HepG2 (cell line): ENCODE measurements around the gene ZNF324B. TPM values are rescaled to one million over a fixed set of nuclear protein-coding genes. Genes with fewer than 3 reads are reported as not detected.
A peak's percentile ranks its signal among the peaks of the same experiment; 100 is the strongest.

Source experiments
- FOXJ3 ChIP-seq: sonication (generic); formaldehyde crosslinking; IDR thresholded peaks from 2 replicates; pipeline ENCODE4 v1.4.0; 2020; ENCODE audit warnings: missing genetic modification reagents, mild to moderate bottlenecking, borderline replicate concordance
- GTF2F1 ChIP-seq: fragments of 150-350 bp; IDR thresholded peaks from 2 replicates; pipeline ENCODE4 v1.6.1; 2014; ENCODE audit warnings: low read length
- HDAC2 ChIP-seq: sonication (generic); formaldehyde crosslinking; IDR thresholded peaks from 2 replicates; pipeline ENCODE4 v1.4.0; 2020; ENCODE audit warnings: missing genetic modification reagents
- HHEX ChIP-seq: IDR thresholded peaks from 2 replicates; pipeline ENCODE4 v1.6.1; 2016; ENCODE audit warnings: control low read depth
- JARID2 ChIP-seq: sonication (generic); formaldehyde crosslinking; IDR thresholded peaks from 2 replicates; pipeline ENCODE4 v1.8.1; 2023; ENCODE audit warnings: missing genetic modification reagents, inconsistent platforms; ENCODE audit not compliant: insufficient replicate concordance
- KLF9 ChIP-seq: IDR thresholded peaks from 2 replicates; pipeline ENCODE4 v1.6.1; 2016; ENCODE audit warnings: low read depth
- KMT2B ChIP-seq: IDR thresholded peaks from 2 replicates; pipeline ENCODE4 v1.6.1; 2016; ENCODE audit warnings: missing genetic modification reagents, missing compliant biosample characterization
- RAD21 ChIP-seq: fragments of 450-650 bp; formaldehyde crosslinking; IDR thresholded peaks from 2 replicates; pipeline ENCODE4 v1.5.0; 2020; ENCODE audit warnings: mild to moderate bottlenecking
- SALL1 ChIP-seq: sonication (generic); formaldehyde crosslinking; IDR thresholded peaks from 2 replicates; pipeline ENCODE4 v1.8.0; 2022; ENCODE audit warnings: mild to moderate bottlenecking, missing genetic modification reagents
- SOX13 ChIP-seq, 3 experiments: fragments of 450-650 bp in 1 of 3; sonication (generic) in 1 of 3; formaldehyde crosslinking in 1 of 3; IDR thresholded peaks in 2 of 3; conservative IDR thresholded peaks in 1 of 3; 2 replicates each; pipeline versions ENCODE4 v1.5.0 to v1.6.1; 2016 to 2020; ENCODE audit warnings: antibody characterized with exemption in 1 of 3, mild to moderate bottlenecking in 1 of 3, missing compliant biosample characterization in 1 of 3, missing genetic modification reagents in 1 of 3, moderate library complexity in 1 of 3
- ZBTB21 ChIP-seq: sonication (generic); formaldehyde crosslinking; IDR thresholded peaks from 2 replicates; pipeline ENCODE4 v1.4.0; 2020; ENCODE audit warnings: missing genetic modification reagents
- ZBTB7B ChIP-seq: sonication (generic); formaldehyde crosslinking; IDR thresholded peaks from 2 replicates; pipeline ENCODE4 v1.4.0; 2020; ENCODE audit warnings: missing genetic modification reagents
- ZC3H13 ChIP-seq: sonication (generic); formaldehyde crosslinking; IDR thresholded peaks from 2 replicates; pipeline ENCODE4 v1.8.1; 2023; ENCODE audit warnings: mild to moderate bottlenecking, missing genetic modification reagents, moderate library complexity
- ZC3H4 ChIP-seq: sonication (generic); formaldehyde crosslinking; IDR thresholded peaks from 2 replicates; pipeline ENCODE4 v1.4.0; 2020; ENCODE audit warnings: missing genetic modification reagents, borderline replicate concordance
- ZNF121 ChIP-seq: sonication (generic); formaldehyde crosslinking; IDR thresholded peaks from 2 replicates; pipeline ENCODE4 v1.5.0; 2020; ENCODE audit warnings: mild to moderate bottlenecking, missing genetic modification reagents
- ZNF180 ChIP-seq: sonication (generic); formaldehyde crosslinking; IDR thresholded peaks from 2 replicates; pipeline ENCODE4 v1.4.0; 2020; ENCODE audit warnings: low read depth, missing genetic modification reagents, borderline replicate concordance
- ZNF282 ChIP-seq: fragments of 450-650 bp; IDR thresholded peaks from 2 replicates; pipeline ENCODE4 v1.6.1; 2018; ENCODE audit not compliant: partially characterized antibody
- ZNF337 ChIP-seq: sonication (generic); formaldehyde crosslinking; IDR thresholded peaks from 2 replicates; pipeline ENCODE4 v1.5.1; 2020; ENCODE audit warnings: missing genetic modification reagents, low read depth, mild to moderate bottlenecking, borderline replicate concordance
- ZNF34 ChIP-seq: sonication (generic); formaldehyde crosslinking; IDR thresholded peaks from 2 replicates; pipeline ENCODE4 v1.4.0; 2020; ENCODE audit warnings: mild to moderate bottlenecking, missing genetic modification reagents, borderline replicate concordance
- ZNF891 ChIP-seq: sonication (generic); formaldehyde crosslinking; IDR thresholded peaks from 2 replicates; pipeline ENCODE4 v1.5.0; 2020; ENCODE audit warnings: mild to moderate bottlenecking, missing genetic modification reagents
- polyA plus RNA-seq, 8 experiments: library from polyadenylated mRNA; depleted of rRNA in 3 of 8; stranded (reverse) in 7 of 8; unstranded in 1 of 8; fragments of >200 nt; fragmentation: Illumina TruSeq in 4 of 8; extraction: Trizol in 4 of 8; gene quantifications; 2 replicates each; pipeline versions ENCODE4 v1.2.1 to v1.2.3, GENCODE V29; 2011 to 2016; ENCODE audit warnings: low read depth in 4 of 8, missing spikeins in 1 of 8, mixed read lengths in 1 of 8; ENCODE audit not compliant: insufficient read depth in 1 of 8
- total RNA-seq, 5 experiments: library from RNA; depleted of rRNA; stranded (reverse); fragments of >200 nt; fragmentation: Illumina TruSeq; extraction: Trizol; gene quantifications; 2 replicates each; pipeline ENCODE4 v1.2.3, GENCODE V29; 2016; ENCODE audit warnings: low read depth in 1 of 5
- TF ChIP-seq, protein P1 (sequence below): sonication (generic); formaldehyde crosslinking; IDR thresholded peaks from 2 replicates; pipeline ENCODE4 v1.5.0; 2020; ENCODE audit warnings: missing genetic modification reagents

The ZNF324B gene
- total and polyA plus RNA-seq, 2 of the 13 experiments (the other 11 are each of a cell fraction or from before 2014, with no cell fraction given) = 0.53 to 3.0 TPM

DNA sequence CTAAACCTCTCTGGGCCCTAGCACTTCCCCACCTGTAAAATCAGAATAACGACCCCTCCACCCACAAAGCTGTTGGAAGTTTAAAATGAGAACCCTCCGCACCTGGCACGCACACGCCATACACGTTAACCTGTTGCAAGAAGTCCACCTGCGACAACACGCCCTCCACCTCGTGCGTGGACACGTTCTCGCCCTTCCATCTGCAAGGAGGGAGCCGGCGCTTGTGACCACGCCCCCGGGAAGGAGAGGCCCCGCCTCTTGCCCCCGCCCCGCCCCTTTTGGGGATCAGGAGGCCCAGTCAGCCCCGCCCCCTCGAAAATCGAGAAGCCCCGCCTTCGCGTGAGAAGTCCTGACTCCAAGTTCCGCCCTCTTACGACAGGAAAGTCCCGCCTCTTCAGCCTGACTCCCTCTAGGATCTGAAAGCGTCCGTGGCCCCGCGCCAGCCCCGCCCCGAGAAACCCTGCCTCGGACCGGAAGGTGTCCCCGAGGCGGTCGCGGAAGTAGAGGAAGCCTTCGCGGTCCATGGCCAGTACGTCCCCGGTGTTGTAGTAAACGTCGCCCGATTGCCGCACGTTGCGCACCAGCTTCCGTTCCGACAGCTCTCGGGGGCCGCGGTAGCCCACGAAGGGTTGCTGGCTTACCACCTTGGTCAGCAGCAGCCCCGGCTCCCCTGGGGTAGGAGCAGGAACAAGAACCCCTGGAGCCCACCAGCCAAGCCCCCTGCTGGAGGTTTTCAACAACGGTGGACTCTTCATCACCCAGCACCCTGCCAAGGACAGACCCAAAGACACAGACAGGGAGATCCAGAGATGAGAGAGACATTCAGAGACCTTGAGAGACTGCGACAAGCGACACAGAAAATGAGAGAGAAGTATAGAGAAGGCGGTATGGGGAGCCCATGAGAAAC, 47.9 kb downstream of the ZNF324B start (continued):
- TF ChIP-seq ZNF180 (CRISPR knock-in tag) = no peak
- peak; percentile 88 for TF ChIP-seq SALL1
- no peak for TF ChIP-seq ZBTB21 (CRISPR knock-in tag)
- no peak for TF ChIP-seq GTF2F1
- TF ChIP-seq ZNF891 (CRISPR knock-in tag) = peak; percentile 56; the same call in 1 of the 2 replicates
- TF ChIP-seq HHEX (CRISPR knock-in tag) = peak; percentile 50; the same call in 1 of the 2 replicates
- TF ChIP-seq ZBTB7B = peak; percentile 83
- peak; percentile 66; the same call in 1 of the 2 replicates for TF ChIP-seq FOXJ3
- 0 out of 2 replicates have a peak, but pooled peaks have one; percentile 14 for TF ChIP-seq KLF9 (CRISPR knock-in tag)
- peak; percentile 89 for TF ChIP-seq KMT2B
- TF ChIP-seq ZNF121 = no peak
- TF ChIP-seq RAD21 = peak; percentile 71
- TF ChIP-seq JARID2 (CRISPR knock-in tag) = peak; percentile 61
- TF ChIP-seq ZC3H4 (CRISPR knock-in tag) = no peak
- no peak for TF ChIP-seq ZNF337
- peak; percentile 85 for TF ChIP-seq HDAC2
- TF ChIP-seq ZNF34 = peak; percentile 35; the same call in 1 of the 2 replicates
- TF ChIP-seq SOX13 (IDR thresholded peaks at IDR 0.05) = no peak
- peak in 1 of 2 experiments; percentile 44; a peak in 1 of 4 replicates for TF ChIP-seq SOX13 (CRISPR knock-in tag; conservative IDR thresholded peaks at IDR 0.05 in 1 of 2, IDR thresholded peaks at IDR 0.05 in 1 of 2)
- TF ChIP-seq ZC3H13 (CRISPR knock-in tag) = peak; percentile 83; the same call in 1 of the 2 replicates
- TF ChIP-seq, protein P1, sequence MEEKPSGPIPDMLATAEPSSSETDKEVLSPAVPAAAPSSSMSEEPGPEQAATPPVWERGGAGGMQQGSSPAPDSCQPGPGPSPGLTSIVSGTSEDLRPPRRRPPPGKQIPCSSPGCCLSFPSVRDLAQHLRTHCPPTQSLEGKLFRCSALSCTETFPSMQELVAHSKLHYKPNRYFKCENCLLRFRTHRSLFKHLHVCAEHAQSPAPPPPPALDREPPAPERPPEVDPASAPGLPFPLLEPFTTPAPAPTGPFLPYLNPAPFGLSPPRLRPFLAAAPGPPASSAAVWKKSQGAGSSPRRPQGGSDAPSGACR = peak; percentile 98
- no peak for TF ChIP-seq ZNF282
